Tibial nerve (tissue), 4 donors: ENCODE measurements around the gene SNN. TPM values are rescaled to one million over a fixed set of nuclear protein-coding genes. Genes with fewer than 3 reads are reported as not detected.

Experiments
- DNase-seq, 2 donors: peaks; one replicate each; pipeline ENCODE4 v3.0.0-alpha.2; 2019; ENCODE audit warnings: low spot score in 2 of 2
- H3K27ac ChIP-seq, 4 donors: fragments of 200-600 bp; sonication (generic) in 3 of 4; one replicate each; pipeline ENCODE4 v1.5.1; 2017 to 2019; ENCODE audit warnings: mild to moderate bottlenecking in 1 of 4
- H3K27me3 ChIP-seq, 2 donors: fragments of 200-600 bp; sonication (generic) in 1 of 2; one replicate each; pipeline versions ENCODE4 v1.5.1 to v1.6.0; 2017 to 2019
- H3K36me3 ChIP-seq, 3 donors: fragments of 200-600 bp; sonication (generic); one replicate each; pipeline ENCODE4 v1.5.1; 2018 to 2019
- H3K4me1 ChIP-seq, 4 donors: fragments of 200-600 bp; sonication (generic) in 3 of 4; one replicate each; pipeline ENCODE4 v1.5.1; 2017 to 2019
- H3K4me3 ChIP-seq, 4 donors: fragments of 200-600 bp; sonication (generic) in 3 of 4; one replicate each; pipeline ENCODE4 v1.5.1; 2017 to 2019; ENCODE audit warnings: mild to moderate bottlenecking in 1 of 4, moderate library complexity in 1 of 4
- H3K9me3 ChIP-seq, 4 donors: fragments of 200-600 bp; sonication (generic) in 3 of 4; one replicate each; pipeline ENCODE4 v1.5.1; 2017 to 2019
- EP300 ChIP-seq, 2 donors: sonication (generic); formaldehyde crosslinking; IDR thresholded peaks; one replicate each; pipeline ENCODE4 v1.6.1; 2017; ENCODE audit warnings: antibody characterized with exemption in 2 of 2, mild to moderate bottlenecking in 1 of 2
- POLR2A ChIP-seq, 2 donors: fragments of 450-650 bp; IDR thresholded peaks; one replicate each; pipeline ENCODE4 v1.6.1; 2017; ENCODE audit warnings: antibody characterized with exemption in 2 of 2, mild to moderate bottlenecking in 2 of 2, moderate library complexity in 2 of 2
- WGBS, 2 donors: methylation state at CpG; one replicate each; pipeline ENCODE4 v1.1.5; 2018; 5-methylcytosine and 5-hydroxymethylcytosine counted together
- total RNA-seq, 4 donors: library from RNA; depleted of rRNA; stranded (reverse); fragments of >200 nt; gene quantifications; one replicate each; pipeline ENCODE4 v1.1.0, GENCODE V29; 2016
- TF ChIP-seq, protein P1 (sequence below), 5 experiments: fragments of 200-600 bp in 3 of 5; fragments of 450-650 bp in 2 of 5; sonication (generic) in 3 of 5; IDR thresholded peaks; one replicate each; pipeline ENCODE4 v1.5.1; 2016 to 2019; ENCODE audit warnings: antibody characterized with exemption in 5 of 5, mild to moderate bottlenecking in 3 of 5, moderate library complexity in 2 of 5

SNN gene
- total RNA-seq, 4 donors from 2014 or later = 24.3 to 30.6 (median 27.0) TPM

DNA sequence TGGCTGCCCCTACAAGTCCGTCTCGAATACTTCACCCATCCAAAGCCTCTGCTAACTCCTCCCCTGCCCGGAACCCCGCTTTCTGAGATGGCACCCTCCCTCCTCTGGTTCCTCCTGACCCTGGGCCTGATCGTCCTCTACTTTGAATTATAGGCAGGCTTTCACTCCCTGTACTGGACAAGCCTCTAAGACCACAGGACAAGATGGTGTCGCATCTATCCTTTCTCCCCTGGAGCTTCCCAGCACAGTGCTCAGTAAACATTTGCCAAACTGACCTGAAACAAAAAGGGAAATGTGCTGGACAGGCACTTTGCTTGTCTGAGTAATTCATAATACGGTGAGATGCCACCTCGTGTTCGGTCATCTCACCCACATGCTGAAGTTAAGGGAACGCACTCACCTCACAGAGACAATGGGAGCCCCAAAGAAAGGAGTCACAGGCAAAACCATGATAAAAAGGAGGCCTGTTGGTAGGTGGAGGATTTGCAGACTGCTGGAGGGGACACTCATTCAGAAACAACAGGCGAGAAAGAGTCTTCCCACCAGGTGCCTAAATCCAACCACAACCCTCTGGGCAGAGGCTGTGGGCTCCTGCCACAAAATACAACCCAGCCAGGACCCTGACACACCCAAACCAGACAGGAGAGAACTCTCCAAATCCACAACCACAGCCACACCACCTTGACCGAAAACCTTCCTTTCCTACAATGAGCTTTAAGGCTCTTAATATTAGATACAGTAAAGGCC lies 28.2 kb downstream of the SNN start:
- 92 to 94% methylated on average over 12 of the region's 12 CpGs for WGBS, 2 donors
- no peak overlapping the region for H3K4me3 ChIP-seq
- TF ChIP-seq POLR2A (IDR thresholded peaks at IDR 0.05) = no peak
- no peak for TF ChIP-seq EP300 (IDR thresholded peaks at IDR 0.05)
- TF ChIP-seq, protein P1, sequence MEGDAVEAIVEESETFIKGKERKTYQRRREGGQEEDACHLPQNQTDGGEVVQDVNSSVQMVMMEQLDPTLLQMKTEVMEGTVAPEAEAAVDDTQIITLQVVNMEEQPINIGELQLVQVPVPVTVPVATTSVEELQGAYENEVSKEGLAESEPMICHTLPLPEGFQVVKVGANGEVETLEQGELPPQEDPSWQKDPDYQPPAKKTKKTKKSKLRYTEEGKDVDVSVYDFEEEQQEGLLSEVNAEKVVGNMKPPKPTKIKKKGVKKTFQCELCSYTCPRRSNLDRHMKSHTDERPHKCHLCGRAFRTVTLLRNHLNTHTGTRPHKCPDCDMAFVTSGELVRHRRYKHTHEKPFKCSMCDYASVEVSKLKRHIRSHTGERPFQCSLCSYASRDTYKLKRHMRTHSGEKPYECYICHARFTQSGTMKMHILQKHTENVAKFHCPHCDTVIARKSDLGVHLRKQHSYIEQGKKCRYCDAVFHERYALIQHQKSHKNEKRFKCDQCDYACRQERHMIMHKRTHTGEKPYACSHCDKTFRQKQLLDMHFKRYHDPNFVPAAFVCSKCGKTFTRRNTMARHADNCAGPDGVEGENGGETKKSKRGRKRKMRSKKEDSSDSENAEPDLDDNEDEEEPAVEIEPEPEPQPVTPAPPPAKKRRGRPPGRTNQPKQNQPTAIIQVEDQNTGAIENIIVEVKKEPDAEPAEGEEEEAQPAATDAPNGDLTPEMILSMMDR (IDR thresholded peaks at IDR 0.05) = no peak
- H3K9me3 ChIP-seq = no peaks in the 10 kb centered on the region
- no peaks in the 10 kb centered on the region for H3K4me1 ChIP-seq
- DNase-seq = no peak
- H3K36me3 ChIP-seq = peaks cover 0 to 76% (median 22%) of the 10 kb centered on the region in 3 donors
- H3K27me3 ChIP-seq = no peaks in the 10 kb centered on the region
- no peak overlapping the region for H3K27ac ChIP-seq

DNA sequence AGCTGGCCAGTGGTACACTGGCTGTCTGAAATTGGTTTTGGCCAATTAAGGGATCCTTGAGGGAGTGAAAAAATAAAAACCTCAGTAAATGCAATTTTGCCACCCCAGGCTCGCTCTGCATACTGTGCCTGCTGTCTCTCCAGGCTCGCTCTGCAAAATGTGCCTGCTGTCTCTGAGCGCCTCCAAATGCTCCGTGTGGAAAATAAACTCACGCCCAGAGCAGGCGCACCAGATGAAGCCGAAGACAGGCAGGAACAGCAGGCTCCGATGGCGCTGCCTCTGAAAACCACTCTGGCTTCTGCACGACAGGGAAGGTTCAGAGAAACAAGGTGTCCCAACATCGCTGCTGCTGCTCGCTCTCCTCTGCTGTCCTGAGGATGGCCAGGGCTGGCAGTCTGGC lies 29.1 kb downstream of the SNN start:
- DNase-seq = no peak
- Histone ChIP-seq H3K27me3 (no peaks in the 10 kb centered on the region), H3K9me3 (no peaks in the 10 kb centered on the region), H3K36me3 (peaks cover 0 to 72% (median 15%) of the 10 kb centered on the region in 3 donors), H3K27ac (no peak overlapping the region), H3K4me3 (no peak overlapping the region), H3K4me1 (no peaks in the 10 kb centered on the region)
- WGBS, 2 donors = 90 to 93% methylated on average over 8 to 12 of the region's 12 CpGs
- no peak for TF ChIP-seq EP300 (IDR thresholded peaks at IDR 0.05)
- no peak for TF ChIP-seq POLR2A (IDR thresholded peaks at IDR 0.05)
- TF ChIP-seq, protein P1 (IDR thresholded peaks at IDR 0.05) = no peak

DNA sequence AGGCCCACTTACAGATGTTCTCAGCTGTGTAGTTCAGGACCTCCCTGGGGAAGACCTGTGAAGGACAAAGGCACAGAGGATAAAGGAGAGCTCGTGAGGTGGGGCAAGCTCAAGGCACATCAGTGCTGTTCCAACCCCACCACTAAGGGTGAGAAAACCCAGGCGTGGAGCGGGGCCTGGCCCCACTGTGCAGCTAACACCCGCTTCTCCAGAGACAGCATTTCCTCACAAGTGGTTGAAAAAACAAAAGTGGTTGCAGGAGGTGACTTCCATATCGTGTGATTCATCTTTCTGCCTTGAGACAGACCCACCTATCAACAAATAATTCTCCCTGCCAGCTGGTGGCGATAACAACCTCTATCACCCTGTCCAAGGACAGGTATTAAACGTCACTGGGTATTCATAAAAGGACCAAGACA lies 30.0 kb downstream of the SNN start:
- H3K9me3 ChIP-seq = no peaks in the 10 kb centered on the region
- peaks cover 0 to 74% (median 15%) of the 10 kb centered on the region in 3 donors for H3K36me3 ChIP-seq
- WGBS, 2 donors = 75 to 77% methylated on average over 7 of the region's 7 CpGs

DNA sequence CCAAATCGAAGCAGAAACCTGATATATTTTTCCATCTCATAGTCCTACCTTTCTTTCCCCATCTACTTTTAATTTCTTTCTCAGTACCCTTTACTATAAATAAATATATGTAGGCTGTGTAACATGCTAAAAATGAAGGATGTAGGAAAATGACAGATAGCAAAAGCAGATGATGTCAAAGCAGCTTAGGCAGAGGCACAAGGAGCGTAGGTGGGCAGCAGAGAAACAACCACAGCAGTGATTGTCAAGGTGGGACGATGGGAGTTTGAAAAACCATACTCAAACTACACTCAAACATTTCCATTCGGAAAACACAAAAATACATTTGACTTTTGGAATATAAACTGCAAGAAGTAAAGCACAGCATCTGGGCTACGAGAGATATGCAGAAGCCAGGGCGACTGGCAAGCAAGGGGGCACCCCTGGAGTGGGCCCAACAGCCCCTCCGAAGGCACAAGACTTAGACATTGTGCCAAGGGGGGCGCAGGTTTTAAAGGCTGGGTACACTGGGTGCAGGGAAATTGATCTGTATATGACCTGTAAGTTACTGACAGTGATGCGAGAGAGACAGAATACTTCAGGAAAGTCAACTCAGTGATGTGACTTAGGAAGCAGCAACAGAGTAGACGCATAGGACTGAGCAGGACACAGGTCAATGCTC lies 31.1 kb downstream of the SNN start:
- H3K36me3 ChIP-seq = peaks cover 0 to 81% (median 15%) of the 10 kb centered on the region in 3 donors
- DNase-seq = no peak
- H3K27me3 ChIP-seq = no peaks in the 10 kb centered on the region
- H3K4me1 ChIP-seq = no peaks in the 10 kb centered on the region
- WGBS, 2 donors = 86 to 91% methylated on average over 10 of the region's 10 CpGs
- H3K27ac ChIP-seq = no peak overlapping the region
- no peak overlapping the region for H3K4me3 ChIP-seq
- TF ChIP-seq EP300 (IDR thresholded peaks at IDR 0.05) (no peak), POLR2A (IDR thresholded peaks at IDR 0.05) (no peak)
- TF ChIP-seq, protein P1 (IDR thresholded peaks at IDR 0.05) = no peak
- no peaks in the 10 kb centered on the region for H3K9me3 ChIP-seq

More for the DNA sequence above, 30.0 kb downstream of the SNN start:
- Histone ChIP-seq H3K4me3 (no peak overlapping the region), H3K4me1 (no peaks in the 10 kb centered on the region), H3K27ac (no peak overlapping the region), H3K27me3 (no peaks in the 10 kb centered on the region)
- no peak for DNase-seq
- TF ChIP-seq EP300 (IDR thresholded peaks at IDR 0.05) (no peak), POLR2A (IDR thresholded peaks at IDR 0.05) (no peak)
- TF ChIP-seq, protein P1 (IDR thresholded peaks at IDR 0.05) = no peak
